Stimulated activated CD4-positive, alpha-beta T cell treated with anti-CD3 and anti-CD28 coated beads, Interleukin-15, amount 100 ng/mL, for 48 hours (primary cell): ENCODE results near the gene SHOX.
"Not testable (repeated sequence)": the region's sequence is repeated elsewhere in the genome, so short reads cannot be mapped to it uniquely, and the experiment has no call there.

ENCODE experiments used
- DNase-seq, 2 donors: peaks; one replicate each; pipeline ENCODE4 v3.0.0-alpha.2; 2020; ENCODE audit warnings: low read depth in 2 of 2

Gene SHOX

DNA sequence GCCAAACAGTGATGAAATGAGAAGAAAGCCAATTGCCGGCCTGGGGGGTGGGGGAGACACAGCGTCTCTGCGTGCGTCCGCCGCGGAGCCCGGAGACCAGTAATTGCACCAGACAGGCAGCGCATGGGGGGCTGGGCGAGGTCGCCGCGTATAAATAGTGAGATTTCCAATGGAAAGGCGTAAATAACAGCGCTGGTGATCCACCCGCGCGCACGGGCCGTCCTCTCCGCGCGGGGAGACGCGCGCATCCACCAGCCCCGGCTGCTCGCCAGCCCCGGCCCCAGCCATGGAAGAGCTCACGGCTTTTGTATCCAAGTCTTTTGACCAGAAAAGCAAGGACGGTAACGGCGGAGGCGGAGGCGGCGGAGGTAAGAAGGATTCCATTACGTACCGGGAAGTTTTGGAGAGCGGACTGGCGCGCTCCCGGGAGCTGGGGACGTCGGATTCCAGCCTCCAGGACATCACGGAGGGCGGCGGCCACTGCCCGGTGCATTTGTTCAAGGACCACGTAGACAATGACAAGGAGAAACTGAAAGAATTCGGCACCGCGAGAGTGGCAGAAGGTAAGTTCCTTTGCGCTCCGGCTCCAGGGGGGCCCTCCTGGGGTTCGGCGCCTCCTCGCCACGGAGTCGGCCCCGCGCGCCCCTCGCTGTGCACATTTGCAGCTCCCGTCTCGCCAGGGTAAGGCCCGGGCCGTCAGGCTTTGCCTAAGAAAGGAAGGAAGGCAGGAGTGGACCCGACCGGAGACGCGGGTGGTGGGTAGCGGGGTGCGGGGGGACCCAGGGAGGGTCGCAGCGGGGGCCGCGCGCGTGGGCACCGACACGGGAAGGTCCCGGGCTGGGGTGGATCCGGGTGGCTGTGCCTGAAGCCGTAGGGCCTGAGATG is at the start of gene SHOX:
Gene SHOX (plus strand): TSS at position 180 of the 885 bp plus-strand sequence. CDS start 107 bp downstream, at position 287.
- no peak for DNase-seq

DNA sequence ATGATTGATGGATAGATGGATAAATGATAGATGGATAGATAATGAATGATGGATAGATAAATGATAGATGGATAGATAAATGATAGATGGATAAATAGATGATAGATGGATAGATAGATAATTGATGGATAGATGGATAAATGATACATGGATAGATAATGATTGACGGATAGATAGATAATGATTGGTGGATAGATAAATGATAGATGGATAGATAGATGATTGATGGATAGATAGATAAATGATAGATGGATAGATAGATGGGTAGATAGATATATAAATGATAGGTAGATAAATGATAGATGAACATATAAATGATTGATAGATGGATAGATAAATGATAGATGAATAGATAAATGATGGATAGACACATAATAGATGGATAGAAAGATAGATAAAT is 49.5 kb upstream of the SHOX start:
- DNase-seq = no peak

DNA sequence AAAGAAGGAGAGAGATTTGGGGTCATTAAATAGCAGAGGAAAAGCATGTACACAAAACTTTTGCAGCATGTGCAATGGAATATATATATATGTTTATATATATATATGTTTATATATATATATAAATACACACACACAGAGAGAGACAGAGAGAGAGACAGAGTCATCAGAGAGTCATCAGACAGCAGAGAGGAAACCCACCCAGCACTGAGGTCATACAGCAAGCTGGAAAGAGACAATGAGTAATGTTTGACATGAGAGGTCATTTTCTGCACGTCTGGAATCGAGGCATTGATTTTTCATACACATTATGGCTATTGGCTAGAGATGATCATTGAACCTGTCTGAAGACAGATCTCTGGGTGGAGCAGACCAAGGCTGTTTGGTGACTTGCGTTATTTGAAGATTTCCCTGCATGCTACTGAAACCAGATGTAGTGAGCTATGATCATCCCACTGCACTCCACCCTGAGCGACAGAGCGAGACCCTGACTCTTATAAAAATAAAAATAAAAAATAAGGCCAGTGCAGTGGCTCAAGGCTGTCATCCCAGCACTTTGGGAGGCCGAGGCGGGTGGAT is 48.8 kb upstream of the SHOX start:
- DNase-seq = no peak

DNA sequence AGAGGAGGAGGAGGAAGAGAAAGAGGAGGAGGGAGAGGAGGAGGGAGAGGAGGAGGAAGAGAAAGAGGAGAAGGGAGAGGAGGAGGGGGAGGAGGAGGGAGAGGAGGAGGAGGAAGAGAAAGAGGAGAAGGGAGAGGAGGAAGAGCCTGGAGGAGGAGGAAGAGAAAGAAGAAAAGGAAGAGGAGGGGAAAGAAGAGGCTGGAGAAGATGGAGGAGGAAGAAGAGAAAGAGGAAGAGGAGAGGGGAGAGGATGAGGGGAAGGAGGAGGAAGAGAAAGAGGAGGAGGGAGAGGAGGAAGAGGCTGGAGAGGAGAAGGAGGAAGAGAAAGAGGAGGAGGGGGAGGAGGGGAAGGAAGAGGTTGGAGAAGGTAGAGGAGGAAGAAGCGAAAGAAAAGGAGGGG is 46.0 kb upstream of the SHOX start:
- no peak for DNase-seq

DNA sequence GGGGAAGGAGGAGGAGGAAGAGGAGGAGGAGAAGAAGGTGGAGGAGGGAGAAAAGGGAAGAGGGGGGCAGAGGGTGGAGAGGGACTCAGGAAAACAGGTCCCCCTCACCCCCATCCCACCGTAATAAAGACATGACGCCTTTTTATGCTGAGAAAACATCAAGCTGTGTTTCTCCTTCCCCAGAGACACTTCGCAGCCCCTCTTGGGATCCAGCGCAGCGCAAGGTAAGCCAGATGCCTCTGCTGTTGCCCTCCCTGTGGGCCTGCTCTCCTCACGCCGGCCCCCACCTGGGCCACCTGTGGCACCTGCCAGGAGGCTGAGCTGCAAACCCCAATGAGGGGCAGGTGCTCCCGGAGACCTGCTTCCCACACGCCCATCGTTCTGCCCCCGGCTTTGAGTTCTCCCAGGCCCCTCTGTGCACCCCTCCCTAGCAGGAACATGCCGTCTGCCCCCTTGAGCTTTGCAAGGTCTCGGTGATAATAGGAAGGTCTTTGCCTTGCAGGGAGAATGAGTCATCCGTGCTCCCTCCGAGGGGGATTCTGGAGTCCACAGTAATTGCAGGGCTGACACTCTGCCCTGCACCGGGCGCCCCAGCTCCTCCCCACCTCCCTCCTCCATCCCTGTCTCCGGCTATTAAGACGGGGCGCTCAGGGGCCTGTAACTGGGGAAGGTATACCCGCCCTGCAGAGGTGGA is 45.3 kb upstream of the SHOX start:
- DNase-seq = no peak

DNA sequence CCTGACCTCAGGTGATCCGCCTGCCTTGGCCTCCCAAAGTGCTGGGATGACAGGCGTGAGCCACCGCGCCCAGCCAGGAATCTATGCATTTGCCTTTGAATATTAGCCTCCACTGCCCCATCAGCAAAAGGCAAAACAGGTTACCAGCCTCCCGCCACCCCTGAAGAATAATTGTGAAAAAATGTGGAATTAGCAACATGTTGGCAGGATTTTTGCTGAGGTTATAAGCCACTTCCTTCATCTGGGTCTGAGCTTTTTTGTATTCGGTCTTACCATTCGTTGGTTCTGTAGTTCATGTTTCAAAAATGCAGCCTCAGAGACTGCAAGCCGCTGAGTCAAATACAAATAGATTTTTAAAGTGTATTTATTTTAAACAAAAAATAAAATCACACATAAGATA is 44.2 kb upstream of the SHOX start:
- DNase-seq = no peak

DNA sequence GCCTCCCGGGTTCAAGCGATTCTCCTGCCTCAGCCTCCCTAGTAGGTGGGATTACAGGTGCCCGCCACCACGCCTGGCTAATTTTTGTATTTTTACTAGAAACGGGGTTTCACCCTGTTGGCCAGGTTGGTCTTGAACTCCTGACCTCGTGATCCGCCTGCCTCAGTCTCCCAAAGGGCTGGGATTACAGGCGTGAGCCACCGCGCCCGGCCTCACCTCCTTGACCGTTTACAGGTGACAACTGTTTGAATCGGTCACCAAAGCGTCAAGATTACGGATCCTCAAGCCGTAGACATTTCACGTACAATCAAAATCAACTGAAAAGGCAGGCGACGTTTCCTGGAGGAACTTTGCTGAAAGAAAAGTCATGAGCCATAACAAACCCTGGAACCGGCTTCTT is 41.3 kb upstream of the SHOX start:
- DNase-seq = not testable (repeated sequence)

DNA sequence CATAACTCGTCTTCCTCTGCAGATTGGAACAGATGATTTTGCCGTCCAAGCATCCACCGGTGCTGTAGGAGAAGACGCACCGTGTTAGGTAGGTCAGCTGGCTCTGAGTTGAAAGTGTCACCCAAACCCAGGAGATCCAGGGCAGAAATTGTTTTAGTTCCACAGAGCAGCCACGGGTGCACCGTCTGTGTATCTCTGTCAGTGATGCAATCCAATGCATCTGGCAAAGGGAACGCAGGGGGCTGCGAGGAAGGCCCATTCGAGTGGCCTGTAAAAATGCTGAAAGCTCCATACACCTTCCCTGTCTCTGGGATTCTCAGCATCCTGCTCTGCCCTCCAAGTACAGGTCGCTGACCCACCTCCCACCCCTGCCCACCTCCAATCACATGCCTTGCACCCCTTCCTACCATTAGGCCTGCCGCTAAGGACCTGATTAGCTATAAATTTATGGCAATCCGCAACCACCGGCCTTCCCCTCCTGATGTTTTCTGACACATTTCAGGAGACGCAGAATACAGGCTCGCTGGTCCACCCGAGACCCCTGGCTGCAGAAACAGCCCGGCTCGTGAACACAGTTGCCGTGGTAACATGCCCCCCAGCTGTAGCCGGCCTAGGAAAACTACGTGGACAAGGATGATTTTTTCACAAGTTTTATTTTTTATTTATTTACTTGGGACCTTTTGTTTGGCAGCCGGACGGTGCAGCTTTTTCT is 39.7 kb upstream of the SHOX start:
- no peak for DNase-seq

DNA sequence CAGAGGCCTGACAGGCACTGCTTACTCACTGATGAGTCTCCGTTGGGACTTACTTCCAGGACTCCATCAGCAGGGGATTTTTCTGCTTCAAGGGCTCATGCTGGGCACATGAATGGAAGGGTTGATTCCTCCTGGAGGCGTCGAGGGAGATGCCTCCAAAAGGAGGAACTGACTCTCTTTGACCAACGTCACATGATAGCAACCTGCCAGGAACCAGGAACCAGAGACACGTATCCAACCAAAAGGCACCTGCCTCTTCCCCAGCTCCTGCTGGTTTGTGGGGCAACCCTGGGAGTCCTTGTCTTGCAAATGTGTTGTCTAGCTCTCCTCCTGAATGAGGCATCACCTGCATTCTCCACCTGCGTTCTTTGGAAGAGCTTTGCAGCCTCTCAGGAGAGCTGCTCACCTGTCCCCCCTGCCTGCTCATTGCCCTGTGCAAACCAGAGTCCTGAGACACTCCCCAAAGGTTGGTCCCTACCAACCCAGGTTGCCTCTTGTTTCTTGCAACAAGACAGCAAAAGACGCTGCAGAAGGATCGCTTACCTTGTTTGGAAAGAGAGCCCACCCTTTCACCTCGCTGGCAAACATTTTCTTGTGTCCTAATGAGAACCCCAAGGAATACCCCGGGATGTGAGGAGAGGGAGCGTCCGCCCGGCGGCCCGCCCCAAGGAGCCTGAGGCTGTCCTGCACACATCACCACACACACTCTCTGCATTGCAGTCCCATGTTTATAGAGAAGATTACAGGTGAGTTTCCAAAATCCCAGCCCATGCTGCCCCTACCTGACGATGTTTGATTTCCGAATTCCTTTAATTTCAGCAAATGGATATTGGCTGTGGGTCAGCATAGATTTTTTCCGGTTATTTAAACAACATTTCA is 30.5 kb upstream of the SHOX start:
- no peak for DNase-seq

DNA sequence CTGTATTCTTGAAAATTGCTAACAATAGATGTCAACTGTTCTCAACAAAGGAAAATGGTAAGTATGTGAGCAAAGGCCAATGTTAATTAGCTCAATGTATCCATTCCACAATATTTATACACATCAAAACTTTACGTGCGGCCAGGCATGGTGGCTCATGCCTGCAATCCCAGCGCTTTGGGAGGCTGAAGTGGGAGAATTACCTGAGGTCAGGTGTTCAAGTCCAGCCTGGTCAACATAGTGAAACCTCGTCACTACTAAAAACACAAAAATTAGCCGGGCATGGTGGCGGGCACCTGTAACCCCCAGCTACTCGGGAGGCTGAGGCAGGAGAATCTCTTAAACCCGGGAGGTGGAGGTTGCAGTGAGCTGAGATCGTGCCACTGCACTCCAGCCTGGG is 27.6 kb upstream of the SHOX start:
- not testable (repeated sequence) for DNase-seq

DNA sequence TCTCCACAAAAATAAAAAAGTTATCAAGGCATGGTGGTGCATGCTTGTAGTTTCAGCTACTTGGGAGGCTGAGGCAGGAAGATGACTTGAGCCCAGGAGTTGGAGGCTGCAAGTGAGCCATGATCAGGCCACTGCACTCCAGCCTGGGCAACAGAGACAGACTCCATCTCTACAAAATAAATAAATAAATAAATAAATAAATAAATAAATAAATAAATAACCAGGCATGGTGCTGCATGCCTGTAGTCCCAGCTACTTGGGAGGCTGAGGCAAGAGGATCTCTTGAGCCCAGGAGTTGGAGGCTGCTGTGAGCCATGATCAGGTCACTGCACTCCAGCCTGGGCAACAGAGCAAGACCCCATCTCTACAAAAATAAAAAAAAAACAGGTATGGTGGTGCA is 26.0 kb upstream of the SHOX start:
- not testable (repeated sequence) for DNase-seq

DNA sequence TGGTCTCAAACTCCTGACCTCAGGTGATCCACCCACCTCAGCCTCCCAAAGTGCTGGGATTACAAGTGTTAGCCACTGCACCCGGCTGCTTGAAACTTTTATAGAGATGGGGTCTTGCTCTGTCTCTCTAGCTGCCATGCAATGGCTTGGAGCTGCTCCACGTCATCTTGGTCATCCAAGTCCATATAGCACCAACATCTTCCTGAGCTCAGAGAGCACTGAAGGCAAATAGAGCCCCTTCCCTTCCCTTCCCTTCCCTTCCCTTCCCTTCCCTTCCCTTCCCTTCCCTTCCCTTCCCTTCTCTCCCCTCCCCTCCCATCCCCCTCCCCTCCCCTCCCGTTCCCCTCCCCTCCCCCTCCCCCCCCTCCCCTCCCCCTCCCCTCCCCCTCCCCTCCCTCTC is 22.5 kb upstream of the SHOX start:
- DNase-seq = not testable (repeated sequence)

DNA sequence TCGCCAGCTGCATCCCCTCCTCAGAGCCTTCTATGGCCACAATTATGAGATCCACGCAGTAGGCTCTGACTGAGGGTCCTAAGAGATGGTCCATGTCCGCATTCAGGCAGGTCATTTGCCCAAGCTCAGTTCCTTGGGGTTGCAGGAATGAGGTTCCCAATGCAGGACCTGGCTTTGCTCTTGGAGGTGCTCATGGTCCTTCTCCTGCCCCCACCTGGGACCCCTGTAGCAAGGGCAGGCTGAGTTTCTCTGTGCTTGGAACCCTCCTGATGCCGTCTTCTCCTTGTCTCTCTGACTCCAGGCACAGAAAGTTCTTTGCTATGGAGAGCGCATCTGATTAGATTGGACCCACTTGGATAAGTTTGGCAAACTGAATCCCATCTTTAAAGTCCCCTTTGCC is 16.5 kb upstream of the SHOX start:
- no peak for DNase-seq

DNA sequence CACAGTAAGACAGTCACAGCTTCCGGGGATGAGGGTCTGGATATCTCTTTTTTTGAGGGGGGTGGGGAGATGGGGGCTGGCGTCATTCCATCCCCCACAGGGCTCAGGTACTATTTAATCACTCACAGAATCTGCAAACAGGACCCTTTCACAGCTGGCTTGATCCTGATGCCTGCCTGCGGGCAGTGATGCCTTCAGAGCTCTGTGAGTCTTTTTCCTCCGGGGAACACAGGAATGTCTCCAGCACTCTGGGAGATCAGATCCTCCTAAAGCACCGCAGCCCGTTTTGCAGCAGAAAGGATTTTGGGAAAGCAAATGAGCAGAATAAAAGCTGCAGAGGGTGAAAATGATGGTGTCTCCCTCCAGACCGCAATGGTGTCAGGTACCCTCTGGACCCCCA is 13.2 kb upstream of the SHOX start:
- no peak for DNase-seq

DNA sequence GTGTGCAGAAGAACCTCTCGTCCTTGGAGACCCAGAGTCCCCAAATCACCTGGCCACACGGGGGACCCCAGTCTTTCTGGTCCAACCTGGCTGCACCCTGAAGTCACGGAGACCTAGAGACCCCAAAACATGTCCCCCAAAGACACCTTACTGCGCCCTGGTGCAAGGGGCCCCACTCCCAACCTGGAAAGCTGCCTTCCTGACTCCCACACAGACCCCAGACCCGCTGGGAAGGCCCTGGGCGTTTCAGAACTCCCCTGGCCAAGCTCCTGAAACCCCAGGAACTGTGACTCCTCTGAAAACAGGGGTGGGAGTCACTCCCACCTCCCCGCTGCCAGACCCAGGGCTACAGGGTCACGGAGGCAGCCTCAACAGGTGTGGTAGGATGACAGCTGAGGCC is 12.7 kb upstream of the SHOX start:
- no peak for DNase-seq

DNA sequence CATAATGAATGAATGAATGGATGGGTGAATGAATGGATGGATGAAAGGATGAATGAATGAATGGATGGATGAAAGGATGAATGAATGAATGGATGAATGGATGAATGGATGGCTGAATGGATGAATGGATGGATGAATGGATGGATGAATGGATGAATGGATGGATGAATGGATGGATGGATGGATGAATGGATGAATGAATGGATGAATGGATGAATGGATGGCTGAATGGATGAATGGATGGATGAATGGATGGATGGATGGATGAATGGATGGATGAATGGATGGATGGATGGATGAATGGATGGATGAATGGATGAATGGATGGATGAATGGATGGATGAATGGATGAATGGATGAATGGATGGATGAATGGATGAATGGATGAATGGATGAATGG is 12.3 kb upstream of the SHOX start:
- DNase-seq = not testable (repeated sequence)

DNA sequence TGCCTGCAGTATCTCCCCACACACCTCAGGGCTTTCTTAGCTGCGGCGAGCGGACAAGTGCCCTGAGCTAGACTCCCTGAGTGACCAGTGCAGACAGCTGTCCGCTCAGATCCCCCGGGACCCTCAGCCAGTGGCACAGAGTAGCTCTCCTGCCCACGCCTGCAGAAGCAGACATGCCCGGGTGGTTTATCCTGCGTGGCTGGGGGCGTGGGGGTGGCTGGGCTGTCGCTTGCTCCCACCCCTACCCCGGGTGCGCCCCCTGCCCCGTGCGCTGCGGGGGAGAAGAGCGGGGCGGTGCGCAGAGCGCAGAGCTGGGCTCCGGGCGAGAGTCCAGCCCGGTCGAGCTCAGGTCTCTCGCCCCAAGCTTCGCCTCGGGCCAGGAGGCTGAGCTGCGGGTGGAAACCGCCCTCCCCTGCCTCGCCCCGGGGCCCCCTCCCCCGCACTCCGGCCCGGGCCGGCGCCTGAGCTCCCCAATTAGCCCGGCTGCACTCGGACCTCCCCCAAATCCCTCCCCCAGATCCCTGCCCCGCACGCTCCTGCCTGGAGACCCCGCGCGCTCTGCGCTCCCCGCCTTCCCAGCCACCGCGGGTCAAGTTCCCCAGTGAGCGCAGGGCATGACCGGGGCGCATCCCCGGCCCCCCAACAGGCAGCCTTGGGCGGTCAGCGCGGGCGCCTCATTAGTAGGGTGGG is 11.7 kb upstream of the SHOX start:
- DNase-seq = no peak

DNA sequence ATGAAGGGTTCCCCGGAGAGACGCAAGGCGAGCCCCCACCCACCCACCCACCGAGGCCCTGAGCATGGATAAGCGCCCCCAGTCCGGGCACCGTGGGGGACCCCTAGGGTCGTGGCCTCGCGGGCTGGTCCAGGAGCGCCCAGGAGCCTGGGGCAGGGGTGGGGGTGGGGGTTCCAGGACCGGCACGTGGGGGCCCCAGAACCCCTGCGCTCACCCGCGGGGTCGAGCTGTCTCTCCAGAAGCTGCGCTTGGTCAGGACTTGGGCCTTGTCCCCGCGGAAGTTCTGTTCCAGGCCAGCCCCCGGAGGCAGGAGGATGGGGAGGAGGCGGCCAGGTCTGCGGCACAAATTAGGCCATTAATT is 11.2 kb upstream of the SHOX start:
- DNase-seq = no peak

DNA sequence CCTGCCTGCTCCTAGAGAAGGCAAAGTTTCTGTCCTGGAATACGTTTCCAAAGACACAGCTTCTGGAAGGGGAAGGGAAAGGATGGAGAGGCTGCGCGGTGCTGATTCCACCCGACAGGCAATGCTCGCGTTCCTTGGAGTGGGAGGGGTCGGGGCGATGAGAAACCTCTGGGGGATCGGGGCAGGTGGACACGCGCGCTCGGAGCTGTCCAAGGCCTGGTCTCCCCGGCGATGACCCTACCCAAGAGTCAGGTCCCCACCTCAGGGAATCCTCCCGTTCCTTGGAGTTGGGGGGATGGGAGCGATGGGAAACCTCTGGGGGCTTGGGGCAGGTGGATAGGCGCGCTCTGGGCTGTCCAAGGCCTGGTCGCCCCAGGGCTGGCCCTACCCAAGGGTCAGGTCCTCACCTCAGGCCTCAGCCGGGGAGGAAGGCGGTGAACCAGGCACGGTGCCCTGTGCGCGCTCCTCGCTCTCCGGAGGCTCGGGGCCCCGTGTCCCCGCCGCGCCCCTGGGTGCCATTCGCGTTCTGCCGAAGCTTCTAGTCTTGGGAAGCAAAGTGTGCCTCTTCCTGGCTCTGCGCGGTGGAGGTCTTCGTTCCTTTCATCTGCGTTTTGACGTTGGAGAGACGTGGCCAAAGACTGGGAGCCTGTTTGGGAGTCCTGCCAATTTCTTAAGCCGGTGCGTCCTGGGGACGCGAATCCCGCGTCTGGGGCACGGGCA is 10.6 kb upstream of the SHOX start:
- DNase-seq = no peak
